Measurements from ENCODE around the gene AKNAD1.

Gene AKNAD1

DNA sequence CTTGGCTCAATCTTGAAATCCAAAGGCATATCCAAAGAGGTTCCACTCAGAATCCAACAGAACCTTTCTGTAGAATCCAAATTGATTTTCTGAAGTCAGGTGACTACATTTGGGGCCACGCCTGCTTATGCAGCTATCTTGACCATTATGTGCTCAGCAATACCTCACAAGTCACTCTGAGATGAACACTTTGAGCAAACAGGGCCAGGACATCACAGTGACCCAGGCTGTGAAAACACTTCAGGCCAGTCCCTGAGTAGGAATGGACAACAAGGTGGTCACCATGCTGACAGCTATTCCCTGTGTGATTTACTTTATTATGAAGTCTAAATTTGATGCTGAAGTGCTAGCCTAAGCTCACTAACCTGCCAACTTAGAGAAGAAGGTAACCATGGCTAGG, at the start of gene AKNAD1:
Gene AKNAD1, minus strand, starts transcription at position 101 of the 400 bp plus-strand sequence. CDS start 4,430 bp downstream, outside the sequence.
- DNase-seq: no peak

GRCh38 chr1:108901106-108901505, 44.2 kb upstream of the AKNAD1 start:
- no peak for DNase-seq

GRCh38 chr1:108897865-108898720, 41.2 kb upstream of the AKNAD1 start:
- DNase-seq: peak; percentile 60

GRCh38 chr1:108896146-108897145, 39.6 kb upstream of the AKNAD1 start:
- DNase-seq: peak; percentile 62

DNA sequence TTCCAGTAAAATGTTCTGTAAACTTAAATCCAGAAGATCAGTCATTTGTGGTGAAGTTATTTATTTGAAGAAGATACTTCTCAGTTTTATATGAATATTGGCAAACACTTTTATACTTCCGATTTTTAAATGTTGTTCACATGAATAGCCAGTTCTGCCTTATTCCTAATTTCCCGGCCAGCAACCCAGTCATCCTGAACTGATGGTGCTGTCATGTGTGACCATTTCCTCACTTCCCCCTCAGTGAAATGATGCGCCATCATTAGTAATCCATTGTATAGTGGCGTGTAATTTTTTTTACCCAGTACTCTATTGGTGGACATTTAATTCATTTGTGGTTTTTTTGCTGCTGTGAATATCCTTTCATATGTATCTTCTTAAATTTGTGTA, 36.2 kb upstream of the AKNAD1 start:
- DNase-seq: no peak

GRCh38 chr1:108892356-108893140, 35.7 kb upstream of the AKNAD1 start:
- DNase-seq: no peak

DNA sequence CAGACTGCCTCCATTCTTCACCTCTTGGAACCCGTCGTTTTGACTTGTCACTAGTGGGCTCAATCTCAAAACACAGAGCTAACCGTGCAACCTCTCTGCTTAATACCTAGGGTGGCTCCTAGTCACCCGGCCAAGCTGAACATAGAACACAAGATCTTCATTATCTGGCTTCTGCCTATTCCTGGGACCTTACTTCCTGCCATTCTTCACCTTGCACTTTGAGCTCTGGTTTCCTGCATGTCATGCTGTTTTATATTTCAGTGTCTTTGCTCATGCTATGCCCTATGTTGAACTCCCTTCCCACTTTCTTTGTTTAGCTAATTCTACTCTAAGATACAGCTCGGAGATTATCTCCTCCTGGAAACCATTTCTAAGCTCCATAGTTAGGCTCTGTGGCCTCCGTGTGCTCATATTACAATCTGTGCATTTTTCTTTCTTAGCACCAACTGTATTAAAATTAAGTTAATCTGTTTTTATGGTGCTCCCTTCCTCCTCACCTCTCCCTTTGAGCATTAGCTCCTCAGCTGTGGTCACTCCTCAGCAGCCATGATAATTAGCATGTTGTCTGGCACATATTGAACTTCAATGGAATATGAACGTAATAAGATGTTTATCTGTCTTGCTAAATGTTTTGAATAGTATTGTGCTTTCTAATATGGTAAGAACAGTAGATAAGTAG, 33.0 kb upstream of the AKNAD1 start:
- DNase-seq: no peak

- DNase-seq: peak; percentile 19
These were observed 32.2 kb upstream of the AKNAD1 start for GRCh38 chr1:108889006-108889645.

- DNase-seq: no peak
These were observed 29.4 kb upstream of the AKNAD1 start for GRCh38 chr1:108886292-108886691.

DNA sequence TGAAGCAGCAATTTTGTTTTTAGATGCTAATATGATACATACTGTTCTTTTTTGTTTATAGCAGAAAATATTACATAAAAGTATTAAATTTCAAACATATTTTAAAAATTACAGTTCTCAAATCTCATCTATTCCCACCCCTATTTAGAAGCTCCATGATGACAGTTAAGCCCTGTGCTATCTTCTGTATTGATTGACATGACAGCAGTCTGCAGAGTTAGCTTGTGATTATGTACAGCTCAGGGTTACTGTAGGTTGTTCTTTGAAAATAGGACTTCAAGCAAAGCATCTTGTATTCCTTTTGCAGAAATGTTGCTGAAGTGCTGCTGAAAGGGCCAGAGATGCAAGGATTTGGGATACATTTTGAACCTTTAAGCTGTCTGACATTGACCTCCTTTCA, 28.1 kb upstream of the AKNAD1 start:
- DNase-seq: no peak

- no peak for DNase-seq
These were observed 25.9 kb upstream of the AKNAD1 start for GRCh38 chr1:108882837-108883236.

- peak; percentile 46 for DNase-seq
These were observed 24.5 kb upstream of the AKNAD1 start for GRCh38 chr1:108881369-108881768.

- no peak for DNase-seq
These were observed 24.0 kb upstream of the AKNAD1 start for GRCh38 chr1:108880850-108881249.

GRCh38 chr1:108878678-108879077, 21.8 kb upstream of the AKNAD1 start:
- DNase-seq: no peak

GRCh38 chr1:108878160-108878469, 21.2 kb upstream of the AKNAD1 start:
- DNase-seq: no peak

DNA sequence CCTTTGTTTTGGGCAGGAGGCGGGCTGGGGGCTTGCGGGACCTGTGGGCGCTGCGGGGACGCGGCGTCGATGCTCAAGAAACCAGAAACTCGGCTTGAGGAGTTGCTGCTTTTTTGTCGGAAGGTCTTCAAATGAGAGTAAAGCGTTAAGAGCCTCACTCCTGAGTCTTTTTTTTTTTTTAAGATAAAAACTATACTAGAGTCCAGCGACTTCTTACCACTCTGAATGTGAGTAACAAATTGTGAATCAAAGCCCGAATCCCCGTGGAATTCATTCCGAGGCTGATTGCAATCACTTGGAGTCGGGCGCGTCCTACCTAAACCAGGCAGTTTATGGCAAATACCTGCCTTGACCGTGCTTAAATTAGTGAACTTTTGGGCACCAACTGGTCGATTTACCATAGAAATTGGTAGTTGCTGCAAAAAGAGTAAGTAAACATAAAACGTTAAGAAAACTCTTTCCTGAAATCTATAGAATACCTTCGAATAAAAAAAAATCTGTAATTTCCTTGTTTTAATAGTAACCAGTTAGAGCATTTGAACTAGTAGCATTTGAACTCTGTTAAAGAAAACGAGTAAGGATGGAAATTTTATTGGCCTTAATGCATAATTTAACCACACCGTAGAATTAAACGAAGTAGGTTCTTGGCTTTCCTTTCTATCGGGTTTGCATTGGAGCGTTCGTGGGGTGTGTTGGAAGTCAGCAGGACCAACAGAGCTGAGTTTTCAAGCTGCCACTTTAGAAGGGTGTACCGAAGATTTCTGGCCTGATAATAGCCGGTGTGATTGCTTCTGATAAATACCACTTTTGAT, 20.7 kb upstream of the AKNAD1 start:
- DNase-seq: no peak

DNA sequence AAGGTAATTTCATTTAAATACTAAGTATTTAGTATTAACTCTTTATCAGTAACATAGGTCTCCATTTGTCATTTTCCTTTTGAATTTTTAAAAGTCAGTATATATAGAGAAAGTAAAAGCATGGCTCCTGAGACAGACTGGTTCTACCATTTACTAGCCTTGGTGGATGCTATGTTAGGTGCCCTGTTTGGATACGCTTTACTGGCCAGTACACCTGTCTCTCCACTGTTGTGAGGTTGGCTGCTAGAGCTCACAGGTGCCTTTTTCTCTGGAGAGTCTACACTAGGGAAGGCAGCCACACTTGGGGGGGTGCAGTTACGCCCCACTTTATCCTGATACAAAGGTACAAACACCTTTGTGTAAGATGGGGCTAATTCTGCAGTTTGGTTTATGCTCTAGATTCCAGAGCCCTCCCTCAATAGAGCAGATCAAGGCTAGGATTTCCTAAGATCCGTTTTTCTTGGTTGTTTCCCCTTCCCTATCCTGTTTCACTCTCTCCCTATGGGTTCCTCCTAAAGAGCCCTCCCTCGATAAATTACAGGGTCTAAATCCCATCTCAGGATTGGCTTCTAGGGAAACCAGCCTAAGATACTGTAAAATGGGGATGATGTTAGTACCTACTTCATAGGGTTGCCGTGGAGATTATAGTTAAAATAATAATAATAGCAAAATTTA, 14.3 kb upstream of the AKNAD1 start:
- DNase-seq: no peak

DNA sequence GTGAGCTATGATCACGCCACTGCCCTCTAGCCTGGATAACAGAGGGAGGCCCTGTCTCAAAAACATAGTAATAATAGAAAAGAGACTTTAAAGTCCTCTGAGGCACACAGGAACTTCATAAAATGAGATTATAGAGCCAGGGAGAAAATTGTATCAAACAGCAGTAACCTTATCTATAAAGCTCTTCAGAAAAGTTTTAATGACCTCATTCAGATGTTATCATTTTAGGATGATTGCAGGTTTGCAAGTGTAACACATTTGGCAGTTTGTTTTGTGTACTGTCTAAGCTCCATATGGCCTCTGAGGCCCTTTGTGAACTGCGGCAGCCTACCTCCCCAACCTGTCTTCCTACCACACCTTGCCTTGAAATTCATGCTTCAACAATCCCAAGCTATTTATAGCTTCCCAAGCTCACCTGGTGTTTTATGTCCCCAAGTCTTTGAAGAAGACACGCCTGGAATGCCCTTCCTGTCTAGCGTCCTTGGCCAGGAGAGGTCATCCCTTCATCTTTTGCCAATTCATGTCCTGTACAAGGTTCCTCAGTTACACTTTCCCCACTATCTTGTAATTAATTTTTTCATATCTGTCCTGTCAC, 8.5 kb upstream of the AKNAD1 start:
- DNase-seq: no peak

GRCh38 chr1:108863984-108864383, 7.1 kb upstream of the AKNAD1 start:
- no peak for DNase-seq

Measured in MV-4-11 (cell line).